IPS-NIHi7 (cell line): ENCODE measurements around the gene RNASET2.
"Not testable (repeated sequence)": the region's sequence is repeated elsewhere in the genome, so short reads cannot be mapped to it uniquely, and the experiment has no call there.

Experiments
- DNase-seq: peaks from one replicate; pipeline ENCODE4 v3.0.0; 2012; ENCODE audit warnings: mixed read lengths; ENCODE audit errors: extremely low spot score

RNASET2 gene

GRCh38 chr6:166970091-166970490, 13.7 kb upstream of the RNASET2 start:
- no peak for DNase-seq

DNA sequence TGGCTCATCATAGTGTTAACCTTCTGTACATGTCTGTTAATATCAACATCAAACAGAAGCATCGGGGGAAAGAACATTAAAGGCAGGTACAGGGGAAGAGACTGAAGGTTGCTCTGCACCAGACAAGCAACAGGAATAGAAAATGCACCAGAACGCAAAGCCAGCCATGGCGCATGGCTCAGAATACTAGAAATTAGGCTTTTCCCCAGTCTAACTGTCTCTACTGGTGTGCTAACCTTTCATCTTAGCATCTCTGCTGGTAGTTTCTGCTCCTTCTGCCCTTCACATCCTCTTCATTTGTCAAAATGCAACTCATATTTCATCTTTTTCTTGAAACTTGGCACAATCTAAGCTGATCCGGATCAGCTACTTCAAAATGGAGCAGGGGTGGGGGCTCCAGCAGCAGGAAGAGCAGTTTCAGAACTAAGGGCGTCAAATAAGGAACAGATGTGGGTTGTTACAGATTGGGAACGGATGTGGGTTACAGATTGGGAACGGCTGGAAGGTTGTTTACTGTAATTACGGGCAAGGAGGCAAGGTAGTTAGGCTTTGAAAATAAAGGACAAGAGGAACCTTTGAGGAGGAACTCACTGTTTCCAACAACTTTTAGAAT, 13.1 kb upstream of the RNASET2 start:
- no peak for DNase-seq

DNA sequence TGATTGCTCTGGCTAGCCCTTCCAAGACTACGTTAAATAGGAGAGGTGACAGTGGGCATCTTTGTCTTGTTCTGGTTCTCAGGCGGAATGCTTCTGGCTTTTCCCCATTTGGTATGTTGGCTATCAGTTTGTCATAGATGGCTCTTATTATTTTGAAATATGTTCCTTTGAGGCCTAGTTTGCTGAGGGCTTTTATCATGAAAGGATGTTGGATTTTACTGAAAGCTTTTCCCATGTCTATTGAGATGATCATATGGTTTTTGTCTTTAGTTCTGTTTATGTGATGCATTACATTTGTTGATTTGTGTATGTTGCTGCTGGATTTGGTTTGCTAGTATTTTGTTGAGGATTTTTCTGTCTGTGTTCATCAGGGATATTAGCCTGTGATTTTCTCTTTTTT, 9.9 kb upstream of the RNASET2 start:
- no peak for DNase-seq

DNA sequence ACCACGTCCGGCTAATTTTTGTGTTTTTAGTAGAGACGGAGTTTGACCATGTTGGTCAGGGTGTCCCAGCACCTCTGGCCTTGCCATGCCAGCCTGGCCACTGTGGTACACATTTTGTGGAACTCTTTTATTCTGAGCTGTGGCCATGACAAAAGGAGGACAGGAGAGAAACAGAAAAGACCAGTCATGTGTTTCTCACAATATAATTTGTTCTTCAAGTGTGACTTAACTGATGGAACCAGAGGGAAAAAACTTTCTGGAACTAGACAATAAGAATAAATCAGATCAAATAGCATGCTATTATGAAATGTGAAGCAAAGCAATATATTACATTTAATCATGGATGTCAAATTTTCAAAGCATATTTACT, 4.2 kb upstream of the RNASET2 start:
- DNase-seq = no peak

GRCh38 chr6:166959911-166960608, 3.7 kb upstream of the RNASET2 start:
- no peak for DNase-seq

GRCh38 chr6:166958926-166959861, 2.8 kb upstream of the RNASET2 start:
- no peak for DNase-seq

GRCh38 chr6:166957805-166958076, 1.4 kb upstream of the RNASET2 start:
- no peak for DNase-seq

DNA sequence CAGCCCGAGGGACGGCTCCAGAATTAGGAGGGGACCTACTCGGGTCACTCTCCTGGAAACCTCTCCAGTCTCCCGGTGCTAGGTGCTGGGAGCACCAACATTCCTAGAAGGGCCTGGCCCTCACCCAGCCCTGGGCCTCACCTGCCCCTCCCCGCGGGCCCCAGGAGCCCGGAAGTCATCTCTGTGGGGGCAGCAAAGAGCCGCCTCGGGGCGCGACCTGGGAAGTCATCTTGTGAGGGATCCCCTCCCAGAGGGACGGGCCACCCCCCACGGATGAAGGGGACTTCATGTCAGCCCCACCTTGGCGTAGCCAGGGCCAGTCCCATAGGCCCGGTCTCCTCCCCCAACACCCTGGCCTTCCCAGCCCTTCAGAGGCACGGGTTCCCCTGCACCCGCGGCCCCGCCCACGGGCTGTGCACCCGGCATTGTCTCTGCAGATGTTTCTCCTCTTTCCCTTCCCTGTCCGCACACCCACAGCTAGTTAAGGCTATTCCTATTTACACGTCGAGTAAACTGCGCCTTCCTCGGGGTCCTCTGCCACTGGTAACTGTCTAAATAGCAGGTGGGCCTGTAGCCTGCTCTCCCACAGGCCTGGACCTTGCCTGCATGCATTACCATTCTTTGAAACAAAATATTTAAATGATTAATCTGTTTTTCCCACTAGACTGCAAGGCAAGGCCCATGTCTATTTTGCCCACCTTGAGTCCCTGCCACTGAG, 896 bp upstream of the RNASET2 start:
- DNase-seq = peak; percentile 42

- DNase-seq = peak; percentile 71
Observed at GRCh38 chr6:166955865-166956443, 396 bp downstream of the RNASET2 start.

- DNase-seq = no peak
Observed at GRCh38 chr6:166955121-166955864, 1.1 kb downstream of the RNASET2 start.

GRCh38 chr6:166954118-166954713, 2.1 kb downstream of the RNASET2 start:
- no peak for DNase-seq

GRCh38 chr6:166952567-166953486, 3.5 kb downstream of the RNASET2 start:
- DNase-seq = no peak

DNA sequence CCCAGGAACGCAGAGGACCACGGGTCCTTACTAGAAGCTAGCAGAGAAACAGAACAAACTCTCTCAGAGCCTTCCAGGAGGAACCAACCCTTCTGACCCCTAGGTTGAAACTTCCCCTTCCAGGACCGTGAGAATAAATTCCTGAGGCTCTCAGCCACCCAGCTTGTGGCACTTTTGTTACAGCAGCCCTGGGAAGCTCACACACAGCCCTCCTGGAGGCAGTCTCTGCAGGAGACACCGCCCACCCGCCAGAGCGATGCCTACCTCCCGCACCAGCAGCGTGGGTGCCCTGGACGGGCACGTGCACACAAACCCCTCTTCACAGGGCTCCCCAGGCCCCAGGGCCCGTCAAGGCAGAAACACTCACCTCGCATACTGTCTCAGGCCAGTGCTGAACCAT, 4.2 kb downstream of the RNASET2 start:
- DNase-seq = no peak

GRCh38 chr6:166951670-166952060, 4.7 kb downstream of the RNASET2 start:
- no peak for DNase-seq

DNA sequence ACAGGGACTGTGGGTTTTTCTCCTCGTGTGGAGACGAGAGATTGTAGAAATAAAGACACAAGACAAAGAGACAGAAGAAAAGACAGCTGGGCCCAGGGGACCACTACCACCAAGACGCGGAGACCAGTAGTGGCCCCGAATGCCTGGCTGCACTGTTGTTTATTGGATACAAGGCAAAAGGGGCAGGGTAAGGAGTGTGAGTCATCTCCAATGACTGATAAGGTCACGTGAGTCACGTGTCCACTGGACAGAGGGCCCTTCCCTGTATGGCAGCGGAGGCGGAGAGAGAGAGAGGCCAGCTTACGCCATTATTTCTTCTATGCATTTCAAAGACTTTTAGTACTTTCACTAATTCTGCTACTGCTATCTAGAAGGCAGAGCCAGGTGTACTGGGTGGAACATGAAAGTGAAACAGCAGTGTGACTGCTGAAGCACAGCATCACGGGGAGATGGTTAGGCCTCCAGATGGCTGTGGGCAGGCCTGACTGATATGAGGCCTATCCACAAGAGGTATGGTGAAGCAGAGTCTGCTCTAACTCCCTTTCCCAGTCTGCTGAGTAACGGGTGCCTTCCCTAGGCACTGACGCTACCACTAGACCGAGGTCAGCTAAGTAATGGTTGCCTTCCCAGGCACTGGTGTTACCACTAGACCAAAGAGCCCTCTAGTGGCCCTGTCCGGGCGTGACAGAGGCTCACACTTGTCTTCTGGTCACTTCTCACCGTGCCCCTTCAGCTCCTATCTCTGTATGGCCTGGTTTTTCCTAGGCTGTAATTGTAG, 5.3 kb downstream of the RNASET2 start:
- not testable (repeated sequence) for DNase-seq

DNA sequence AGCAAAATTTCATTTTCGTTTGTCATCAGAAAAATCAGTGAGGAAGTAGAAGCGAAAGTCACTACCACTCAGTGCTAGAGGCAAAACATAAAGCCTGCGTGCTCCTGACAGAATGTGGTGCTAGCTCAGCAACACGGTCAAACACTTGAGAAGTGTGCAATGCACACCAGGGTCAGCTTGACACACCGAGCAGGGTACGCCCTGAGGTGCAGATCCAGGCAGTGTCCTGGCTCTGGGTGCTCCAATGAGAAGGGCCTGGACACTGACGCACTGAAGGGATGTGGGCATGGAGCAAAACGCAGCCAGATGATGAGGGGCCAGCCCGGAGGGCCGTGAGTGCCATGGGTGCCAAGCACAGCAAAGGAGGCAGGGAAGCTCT, 5.9 kb downstream of the RNASET2 start:
- no peak for DNase-seq

DNA sequence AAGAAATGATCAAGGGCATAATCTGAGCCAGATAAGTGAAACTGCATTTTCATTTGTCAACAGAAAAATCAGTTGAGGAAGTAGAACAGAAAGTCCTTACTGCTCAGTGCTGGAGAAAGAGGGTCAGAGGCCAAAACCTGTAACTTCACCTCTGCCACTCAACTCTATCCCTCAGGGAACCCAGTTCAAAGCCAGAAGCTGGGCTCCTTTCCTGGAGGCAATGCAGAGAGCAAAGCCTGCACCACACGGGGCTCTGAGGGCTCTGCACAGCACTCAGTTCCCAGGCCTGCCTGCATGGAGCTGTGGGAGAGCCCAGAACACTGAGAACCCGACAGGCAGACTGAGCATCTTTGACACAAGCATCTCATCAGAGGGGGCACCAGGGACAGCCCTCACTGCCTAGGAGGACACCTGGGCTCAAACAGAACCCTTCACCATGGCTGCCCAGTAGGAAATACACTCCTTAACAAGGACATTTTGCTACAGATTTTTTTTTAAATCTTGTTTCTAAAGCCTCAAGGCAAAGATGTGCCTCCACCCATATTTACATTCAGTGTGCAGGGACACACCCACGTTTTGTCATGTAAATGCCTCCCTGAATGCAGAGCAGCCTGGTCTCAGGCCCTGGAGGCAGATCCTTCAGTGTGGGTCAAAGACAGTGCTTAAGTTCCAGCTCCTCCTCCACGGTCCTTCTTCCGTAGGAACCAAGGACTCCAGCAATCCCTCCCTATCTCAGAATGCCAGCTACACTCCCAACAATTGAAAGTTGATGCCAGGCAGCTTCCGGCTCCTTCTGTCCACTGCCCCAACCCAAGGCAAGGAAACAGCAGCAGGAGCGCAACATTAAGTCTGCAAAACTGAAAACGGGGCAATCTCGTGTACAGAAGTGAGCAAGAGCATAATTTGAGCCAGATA, 6.6 kb downstream of the RNASET2 start:
- DNase-seq = no peak

- not testable (repeated sequence) for DNase-seq
Observed at GRCh38 chr6:166948724-166949123, 7.6 kb downstream of the RNASET2 start.
